Fibroblast of the conjunctiva (primary cell): ENCODE data around the gene KRTAP5-4.
"Not testable (repeated sequence)": the region's sequence is repeated elsewhere in the genome, so short reads cannot be mapped to it uniquely, and the experiment has no call there.

Experiments
- DNase-seq: peaks from one replicate; pipeline ENCODE4 v3.0.0-alpha.2; 2010; ENCODE audit warnings: low read depth

The KRTAP5-4 gene

DNA sequence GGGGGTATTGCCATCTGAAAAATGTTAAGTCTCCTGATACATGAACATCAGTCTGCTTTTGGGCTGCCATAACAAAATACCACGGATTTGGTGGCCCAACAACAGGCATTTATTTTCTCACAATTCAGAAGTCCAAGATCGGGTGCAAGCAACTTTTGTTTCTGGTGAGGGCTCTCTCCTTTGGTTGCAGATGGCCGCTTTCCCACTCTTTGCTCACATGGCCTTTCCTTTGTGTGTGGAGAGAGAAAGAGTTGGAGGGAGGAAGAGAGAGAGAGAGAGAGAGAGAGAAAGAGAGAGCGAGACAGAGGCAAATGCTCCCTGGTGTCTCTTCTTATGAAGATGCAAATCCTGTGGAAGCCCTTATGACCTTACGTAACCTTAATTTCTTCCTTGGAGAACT is 21.3 kb downstream of the KRTAP5-4 start:
- no peak for DNase-seq

DNA sequence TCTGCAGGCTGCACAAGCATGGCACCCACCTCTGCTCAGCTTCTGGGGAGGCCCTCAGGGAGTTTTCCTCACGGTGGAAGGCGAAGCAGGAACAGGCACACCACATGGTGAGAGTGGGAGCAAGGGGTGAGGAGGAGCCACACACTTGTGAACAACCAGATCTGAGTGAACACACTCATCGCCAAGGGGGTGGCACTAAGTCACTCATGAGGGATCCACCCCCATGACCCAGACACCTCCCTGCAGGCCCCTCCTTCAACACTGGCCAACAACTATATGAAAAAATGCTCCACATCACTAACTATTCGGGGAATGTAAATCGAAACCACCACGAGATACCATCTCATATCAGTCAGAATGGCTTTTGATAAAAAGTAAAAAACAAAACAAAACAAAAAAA is 23.1 kb downstream of the KRTAP5-4 start:
- DNase-seq = no peak

DNA sequence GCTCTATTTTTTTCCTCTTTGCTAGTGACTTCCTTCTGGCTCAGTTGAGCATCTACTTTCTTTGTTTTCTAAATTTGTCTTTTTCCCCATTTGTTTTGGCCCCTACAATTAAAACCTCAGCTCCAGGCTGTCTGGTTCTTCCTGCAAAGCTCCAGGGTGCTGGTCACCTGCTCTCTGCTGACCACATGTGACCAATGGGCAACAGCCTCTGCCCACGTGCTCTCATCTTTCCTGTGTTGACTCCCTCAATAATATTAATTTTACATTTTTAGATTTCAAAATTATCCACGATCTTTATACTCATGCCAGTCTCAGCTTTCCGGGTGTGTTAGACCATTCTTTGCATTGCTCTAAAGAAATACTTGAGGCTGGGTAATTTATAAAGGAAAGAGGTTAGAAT is 23.5 kb downstream of the KRTAP5-4 start:
- not testable (repeated sequence) for DNase-seq

DNA sequence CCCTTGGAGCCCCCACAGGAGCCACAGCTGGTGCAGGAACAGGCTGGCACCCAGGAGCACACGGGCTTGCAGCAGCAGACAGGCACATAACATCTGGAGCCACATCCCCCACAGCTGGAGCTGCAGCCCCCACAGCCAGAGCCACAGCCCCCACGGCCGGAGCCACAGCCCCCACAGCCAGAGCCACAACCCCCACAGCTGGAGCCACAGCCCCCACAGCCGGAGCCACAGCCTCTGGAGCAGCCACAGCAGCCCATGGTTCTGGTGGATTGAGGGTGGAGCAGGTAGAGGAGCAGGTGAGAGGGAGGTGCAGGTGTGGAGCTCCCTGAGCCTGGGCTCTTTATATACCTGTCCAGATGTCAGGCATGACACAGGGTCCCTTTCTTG is 24.0 kb downstream of the KRTAP5-4 start, which contains the start of gene KRTAP5-2:
Gene KRTAP5-2 (minus strand): TSS at position 301 of the 387 bp plus-strand sequence. CDS start 44 bp downstream, at position 257.
- no peak for DNase-seq

DNA sequence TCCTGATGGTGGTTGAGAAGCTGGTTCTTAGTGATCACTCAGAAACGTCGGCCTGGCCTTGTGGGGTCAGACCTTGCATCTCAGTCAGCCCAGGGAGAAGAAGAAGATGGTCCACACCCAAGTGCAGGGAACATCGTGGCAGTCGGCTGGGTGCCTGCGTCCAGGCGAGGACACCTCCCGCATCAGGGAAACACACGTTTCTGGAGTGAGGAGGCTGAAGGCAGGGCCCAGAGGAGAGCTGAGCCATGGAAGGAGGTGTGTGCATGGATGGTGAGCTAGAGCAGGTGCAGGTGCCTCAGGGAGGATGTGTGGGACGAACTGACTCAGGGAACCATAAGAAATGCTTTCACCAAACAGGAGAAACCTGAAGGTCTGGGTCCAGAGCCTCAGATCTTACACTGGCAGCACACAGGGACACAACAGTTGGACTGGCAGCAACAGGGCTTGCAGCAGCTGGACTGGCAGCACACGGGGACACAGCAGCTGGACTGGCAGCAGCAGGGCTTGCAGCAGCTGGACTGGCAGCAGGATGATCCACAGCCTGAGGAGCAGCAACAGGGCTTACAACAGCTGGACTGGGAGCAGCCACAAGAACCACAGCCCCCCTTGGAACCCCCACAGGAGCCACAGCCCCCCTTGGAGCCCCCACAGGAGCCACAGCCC is 24.5 kb downstream of the KRTAP5-4 start:
- no peak for DNase-seq

DNA sequence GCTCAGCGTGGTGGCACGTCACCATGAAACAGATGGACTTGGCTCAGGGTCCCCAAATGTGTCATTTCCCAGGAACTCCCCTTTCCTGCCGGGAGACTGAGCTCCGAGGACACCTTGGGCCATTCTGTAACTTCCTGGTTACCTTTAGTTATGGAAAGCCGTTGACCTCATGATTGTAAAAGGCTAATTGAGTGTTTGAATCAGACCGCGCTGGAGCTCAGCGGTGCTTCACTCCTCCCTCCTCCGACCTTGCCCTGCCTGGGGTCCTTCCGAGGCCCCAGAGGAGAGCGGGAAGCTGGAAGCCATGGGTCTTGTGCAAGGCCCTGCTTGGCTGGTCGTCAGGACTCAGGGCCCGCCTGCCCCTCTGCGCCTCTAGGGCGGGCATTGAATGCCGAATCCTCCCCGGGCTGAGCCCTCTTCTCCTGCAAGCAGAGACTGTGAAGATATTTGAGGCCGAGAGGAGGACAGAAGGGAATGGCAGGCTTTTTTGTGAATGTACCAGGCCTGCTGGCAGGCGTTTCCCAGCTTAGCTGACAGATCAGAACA is 25.3 kb downstream of the KRTAP5-4 start:
- not testable (repeated sequence) for DNase-seq

DNA sequence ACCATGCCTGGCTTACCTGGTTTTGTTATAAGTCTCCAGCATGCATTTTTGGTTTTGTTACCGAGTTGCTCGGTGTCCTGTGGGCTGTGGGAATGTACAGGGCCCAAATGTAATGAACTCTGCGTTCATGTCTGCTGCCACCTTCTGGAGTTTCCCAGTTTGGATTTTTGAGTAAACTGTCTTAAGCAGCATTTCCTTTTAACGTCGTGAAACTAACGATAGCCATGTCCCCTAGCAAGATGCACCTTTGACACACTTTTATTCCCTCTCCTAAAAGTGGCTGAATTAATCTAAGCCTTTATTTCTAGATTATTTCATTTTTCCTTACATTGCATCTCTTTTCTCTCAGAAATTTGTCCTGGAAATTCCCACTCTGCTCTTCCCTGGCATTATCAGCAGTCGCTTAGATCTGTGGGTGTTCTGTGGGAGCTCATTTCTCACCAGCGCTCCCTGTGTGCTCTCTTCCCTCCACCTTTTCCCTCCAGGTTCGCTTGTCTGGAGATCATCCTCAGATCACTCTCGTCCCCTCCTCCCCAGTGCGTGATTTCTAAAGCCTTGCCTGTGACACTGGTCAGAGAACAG is 25.9 kb downstream of the KRTAP5-4 start:
- not testable (repeated sequence) for DNase-seq

DNA sequence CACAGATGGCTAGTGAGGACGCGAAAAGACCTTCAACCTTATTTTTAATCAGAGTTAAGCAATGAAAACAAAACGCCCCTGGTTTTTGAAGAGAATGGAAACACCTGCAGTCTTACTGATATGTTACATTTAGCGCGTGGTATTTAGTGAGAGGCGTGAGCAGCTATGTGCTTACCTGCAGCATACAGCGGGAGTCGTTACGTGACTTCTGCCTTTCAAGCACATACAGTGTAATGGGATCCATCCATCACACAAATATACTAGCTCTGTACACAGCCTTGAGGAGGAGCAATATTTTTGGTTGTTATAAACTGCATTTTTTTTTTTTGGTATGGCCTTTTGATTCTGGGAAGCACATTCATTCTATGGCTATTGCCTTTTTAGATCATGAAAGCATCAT is 29.3 kb downstream of the KRTAP5-4 start:
- no peak for DNase-seq

DNA sequence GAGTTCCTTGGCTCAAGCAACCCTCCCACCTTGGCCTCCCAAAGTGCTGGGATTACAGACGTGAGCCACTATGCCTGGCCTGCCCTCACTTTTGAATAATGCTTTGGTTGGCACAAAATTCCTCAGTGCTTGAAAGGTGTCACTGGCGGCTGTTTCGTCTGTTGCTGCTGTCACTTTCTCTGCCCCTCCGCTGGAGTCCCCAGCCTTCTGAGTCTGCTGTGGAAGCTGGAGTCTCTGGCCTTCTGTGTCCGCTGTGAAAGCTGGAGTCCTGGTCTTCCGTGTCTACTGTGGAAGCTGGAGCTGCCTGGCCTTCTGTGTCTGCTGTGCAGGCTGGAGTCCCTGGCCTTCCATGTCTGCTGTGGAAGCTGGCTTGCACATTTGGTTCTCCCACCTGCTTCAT is 31.9 kb downstream of the KRTAP5-4 start:
- no peak for DNase-seq

DNA sequence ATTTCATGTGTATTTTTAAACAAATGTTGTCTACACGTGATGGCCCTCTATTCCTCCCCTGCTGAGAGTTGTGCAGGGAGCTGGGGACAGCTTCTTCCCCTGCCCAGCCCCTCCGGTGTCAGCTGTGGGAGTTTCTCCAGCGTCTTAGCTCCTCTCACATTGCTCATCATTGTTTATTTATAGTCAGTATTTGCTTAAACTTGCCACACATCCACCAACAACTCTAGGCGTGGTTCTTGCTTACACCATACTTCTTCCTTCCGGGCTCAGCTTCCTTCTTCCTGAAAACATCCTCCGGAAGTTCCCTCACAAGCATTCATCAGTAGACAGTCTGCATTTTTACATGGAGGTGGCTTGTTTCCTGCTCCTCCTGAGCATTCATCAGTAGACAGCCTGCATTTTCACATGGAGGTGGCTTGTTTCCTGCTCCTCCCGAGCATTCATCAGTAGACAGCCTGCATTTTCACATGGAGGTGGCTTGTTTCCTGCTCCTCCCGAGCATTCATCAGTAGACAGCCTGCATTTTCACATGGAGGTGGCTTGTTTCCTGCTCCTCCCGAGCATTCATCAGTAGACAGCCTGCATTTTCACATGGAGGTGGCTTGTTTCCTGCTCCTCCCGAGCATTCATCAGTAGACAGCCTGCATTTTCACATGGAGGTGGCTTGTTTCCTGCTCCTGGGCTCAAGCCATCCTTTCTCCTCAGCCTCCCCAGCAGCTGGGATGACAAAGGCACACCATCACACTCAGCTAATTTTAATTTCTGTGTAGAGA is 32.6 kb downstream of the KRTAP5-4 start:
- not testable (repeated sequence) for DNase-seq

DNA sequence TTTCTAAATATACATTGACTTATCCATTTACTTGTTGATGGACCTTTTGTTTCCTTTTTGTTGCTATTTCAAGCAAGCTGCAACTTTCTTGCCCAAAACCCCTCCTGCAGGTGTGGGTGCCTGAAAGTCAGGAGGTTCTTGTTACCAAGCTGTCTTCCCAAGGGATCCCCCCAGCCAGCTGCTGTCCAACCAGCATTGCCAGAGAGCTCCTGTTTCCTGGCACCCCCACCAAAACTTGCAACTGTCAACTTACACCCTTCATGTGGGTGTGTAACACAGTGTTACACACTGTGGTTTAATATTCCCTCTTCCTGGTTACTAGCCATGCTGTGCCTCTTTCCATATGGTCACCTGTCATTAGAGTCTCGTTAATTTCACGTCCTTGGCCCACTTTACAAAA is 35.2 kb downstream of the KRTAP5-4 start:
- DNase-seq = no peak

DNA sequence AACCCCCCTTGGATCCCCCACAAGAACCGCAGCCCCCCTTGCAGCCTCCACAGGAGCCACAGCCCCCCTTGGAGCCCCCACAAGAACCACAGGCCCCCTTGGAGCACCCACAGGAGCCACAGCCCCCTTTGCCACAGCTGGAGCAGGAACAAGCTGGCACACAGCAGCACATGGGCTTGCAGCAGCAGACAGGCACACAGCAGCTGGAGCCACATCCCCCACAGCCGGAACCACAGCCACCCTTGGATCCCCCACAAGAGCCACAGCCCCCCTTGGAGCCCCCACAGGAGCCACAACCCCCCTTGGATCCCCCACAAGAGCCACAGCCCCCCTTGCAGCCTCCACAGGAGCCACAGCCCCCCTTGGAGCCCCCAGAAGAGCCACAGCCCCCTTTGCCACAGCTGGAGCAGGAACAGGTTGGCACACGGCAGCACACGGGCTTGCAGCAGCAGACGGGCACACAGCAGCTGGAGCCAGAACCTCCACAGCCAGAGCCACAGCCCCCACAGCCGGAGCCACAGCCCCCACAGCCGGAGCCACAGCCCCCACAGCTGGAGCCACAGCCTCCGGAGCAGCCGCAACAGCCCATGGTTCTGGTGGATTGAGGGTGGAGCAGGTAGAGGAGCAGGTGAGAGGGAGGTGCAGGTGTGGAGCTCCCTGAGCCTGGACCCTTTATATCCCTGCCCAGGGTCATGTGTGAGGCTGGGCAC is 37.1 kb downstream of the KRTAP5-4 start, which contains the start of gene KRTAP5-1:
Gene KRTAP5-1 (minus strand): TSS at position 623 of the 710 bp plus-strand sequence. CDS start 34 bp downstream, at position 589.
- not testable (repeated sequence) for DNase-seq

DNA sequence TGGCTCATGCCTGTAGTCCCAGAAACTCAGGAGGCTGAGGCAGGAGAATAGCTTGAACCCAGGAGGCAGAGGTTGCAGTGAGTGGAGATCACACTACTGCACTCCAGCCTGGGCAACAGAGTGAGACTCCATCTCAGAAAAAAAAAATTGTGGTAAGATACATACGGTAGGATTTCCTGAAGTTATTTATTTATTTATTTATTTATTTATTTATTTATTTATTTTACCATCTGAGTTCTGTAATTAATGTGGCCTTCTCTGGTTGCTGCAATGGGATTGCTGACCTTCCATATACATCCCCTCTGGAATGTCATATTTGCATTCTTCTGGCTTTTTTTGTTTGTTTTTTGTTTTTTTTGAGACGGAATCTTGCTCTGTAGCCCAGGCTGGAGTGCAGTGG is 39.0 kb downstream of the KRTAP5-4 start:
- not testable (repeated sequence) for DNase-seq

DNA sequence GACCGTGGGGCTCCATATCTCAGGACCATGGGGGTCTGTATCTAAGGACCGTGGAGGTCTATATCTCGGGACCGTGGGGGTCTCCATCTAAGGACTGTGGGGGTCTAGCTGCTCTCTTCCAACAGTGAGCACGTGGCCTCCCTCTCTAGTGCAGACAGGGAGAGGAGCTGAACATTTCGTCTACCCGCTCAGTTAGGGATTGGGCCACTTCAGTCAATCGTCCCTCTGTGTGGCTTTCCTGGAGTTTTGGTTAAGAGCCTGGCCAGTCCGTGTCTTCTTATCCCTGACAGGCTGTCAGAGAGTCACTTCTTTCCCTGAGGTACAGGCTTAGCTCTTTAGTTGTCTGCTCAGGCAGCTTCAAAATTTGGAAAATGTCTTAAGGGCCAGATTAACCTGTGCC is 40.0 kb downstream of the KRTAP5-4 start:
- DNase-seq = no peak

DNA sequence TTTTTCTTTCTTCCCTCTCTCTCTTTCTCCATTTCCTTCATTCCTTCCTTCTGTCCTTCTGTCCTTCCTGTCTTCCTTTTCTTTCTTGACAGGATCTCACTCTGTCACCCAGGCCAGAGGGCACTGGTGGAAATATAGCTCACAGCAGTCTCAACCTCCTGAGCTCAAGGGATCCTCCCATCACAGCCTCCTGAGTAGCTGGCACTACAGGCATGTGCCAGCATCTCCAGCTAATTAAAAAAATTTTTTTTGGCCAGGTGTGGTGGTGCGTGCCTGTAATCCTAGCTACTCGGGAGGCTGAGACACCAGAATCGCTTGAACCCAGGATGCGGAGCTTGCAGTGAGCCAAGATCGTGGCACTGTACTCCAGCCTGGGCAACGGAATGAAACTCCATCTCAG is 45.1 kb downstream of the KRTAP5-4 start:
- DNase-seq = no peak

DNA sequence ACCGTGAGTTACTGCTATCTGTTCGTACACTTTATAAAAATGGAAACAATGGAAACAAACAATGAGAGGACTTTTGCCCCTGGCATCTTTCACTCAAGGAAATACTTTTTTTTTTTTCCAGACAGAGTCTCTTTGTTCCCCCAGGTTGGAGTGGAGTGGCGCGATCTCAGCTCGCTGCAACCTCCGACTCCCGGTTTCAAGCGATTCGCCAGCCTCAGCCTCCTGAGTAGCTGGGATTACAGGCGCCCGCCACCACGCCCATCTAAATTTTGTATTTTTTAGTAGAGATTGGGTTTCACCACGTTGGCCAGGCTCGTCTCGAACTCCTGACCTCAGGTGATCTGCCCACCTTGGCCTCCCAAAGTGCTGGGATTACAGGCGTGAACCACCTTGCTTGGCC is 46.2 kb downstream of the KRTAP5-4 start:
- DNase-seq = not testable (repeated sequence)

DNA sequence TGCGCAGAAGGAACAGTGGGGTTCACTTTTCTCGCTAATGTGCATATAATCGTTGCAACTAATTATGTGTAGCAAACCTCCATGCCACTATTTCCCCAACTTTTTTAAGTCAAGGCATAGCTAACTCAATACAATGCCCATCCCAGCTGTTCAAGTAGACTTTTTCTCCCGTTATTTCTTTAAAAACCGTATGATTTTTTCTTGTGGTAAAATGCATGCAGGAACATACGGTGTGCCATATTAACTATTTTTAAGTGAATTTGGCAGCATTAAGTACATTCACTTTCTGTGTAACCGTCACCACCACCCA is 47.0 kb downstream of the KRTAP5-4 start:
- no peak for DNase-seq

DNA sequence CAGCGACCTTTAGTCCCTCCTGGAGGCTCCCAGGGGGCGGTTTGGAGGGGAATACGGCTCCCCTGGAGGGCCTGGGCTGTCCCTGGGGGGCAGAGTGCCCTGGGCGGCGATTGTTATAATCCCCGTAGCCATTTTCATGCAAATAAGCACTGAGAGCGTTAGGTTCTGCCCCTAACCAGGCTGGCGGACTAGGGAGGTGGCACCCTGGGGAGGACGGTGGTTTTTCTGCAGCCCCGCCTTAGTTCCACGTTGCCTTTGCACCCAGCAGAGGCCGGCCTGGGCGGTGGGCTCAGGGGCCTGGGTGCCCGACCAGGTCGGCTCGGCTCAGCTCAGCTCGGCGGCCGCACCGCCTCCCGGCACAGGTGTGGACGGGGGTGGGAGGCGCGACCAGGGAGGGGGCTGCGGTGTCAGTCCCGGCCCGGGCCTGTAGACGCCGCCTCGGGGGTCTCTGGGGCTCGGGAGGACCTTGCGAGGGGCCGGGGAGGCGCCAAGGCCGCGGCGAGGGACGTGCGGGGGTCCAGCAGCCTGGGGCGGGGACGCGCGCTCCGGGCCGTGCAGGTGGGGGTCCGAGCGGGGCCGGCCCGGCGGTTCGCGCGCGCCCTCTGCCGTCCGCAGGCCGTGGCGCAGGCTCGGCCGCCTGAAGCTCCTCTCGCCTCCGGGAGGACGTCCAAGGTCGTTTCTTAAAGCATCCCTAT is 47.6 kb downstream of the KRTAP5-4 start:
- no peak for DNase-seq

DNA sequence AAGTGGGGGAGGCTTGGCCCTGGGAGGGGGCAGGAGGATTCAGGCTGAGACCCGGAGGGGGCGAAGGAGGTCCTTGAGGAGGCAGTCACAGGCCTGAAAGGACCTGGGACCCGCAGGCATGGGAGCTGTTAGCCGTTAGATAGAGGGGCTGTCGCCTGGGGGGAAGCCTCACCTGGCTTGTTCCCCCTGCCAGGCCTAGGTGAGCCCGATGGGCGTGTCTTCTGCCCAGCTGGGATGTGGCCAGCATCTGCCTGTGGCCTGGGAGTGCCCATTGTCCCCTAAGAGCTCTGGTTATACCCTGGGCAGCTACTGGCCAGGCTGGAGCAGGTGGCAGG is 48.1 kb downstream of the KRTAP5-4 start:
- no peak for DNase-seq

DNA sequence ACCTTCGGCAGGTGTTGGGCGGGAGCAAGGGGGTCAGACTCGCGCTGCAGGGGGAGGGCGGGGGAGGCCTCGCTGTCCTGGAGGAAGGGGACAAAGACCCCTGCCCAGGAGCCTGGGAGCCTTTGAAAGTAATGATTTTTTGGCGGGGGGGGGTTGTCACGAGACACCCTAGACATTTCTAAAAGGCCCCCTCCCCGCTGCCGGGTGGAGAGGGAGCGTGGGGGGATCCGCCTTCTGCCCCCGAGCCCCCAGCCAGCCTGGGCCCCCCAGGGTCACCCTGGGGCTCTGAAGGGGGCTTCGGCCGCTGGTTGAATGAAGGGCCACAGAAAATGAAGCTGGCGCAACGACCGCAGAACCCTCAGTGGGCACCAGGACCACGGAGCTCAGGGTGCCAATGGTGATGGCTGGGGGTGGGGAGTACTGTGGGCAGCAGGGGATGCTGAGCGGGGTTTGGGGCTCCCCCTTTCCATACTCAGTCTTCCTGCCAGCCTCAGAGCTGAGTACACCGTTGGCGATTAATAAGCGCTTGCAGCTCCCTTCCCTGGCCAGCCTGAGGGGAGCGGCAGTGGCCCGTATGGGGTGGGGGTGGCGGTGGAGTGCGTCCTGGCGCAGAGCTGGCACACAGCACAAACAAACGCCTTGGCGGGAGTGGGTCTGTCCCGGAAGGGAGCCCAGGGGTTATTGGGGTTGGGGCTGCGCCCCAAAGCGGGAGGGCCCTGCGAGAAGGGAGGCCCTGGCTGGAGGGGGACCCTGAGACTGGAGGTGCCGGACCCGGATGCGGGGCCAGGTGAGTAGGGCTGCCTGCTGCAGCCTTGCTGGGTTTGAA is 48.6 kb downstream of the KRTAP5-4 start:
- DNase-seq = no peak
